Upper lobe of left lung (tissue), 4 donors: ENCODE measurements around the gene TRPV3.

Experiments used
- CTCF ChIP-seq, 6 experiments: fragments of 450-650 bp in 4 of 6; fragments of 200-600 bp in 2 of 6; sonication (generic) in 2 of 6; IDR thresholded peaks; one replicate each; pipeline ENCODE4 v1.5.1; 2016 to 2019; ENCODE audit warnings: antibody characterized with exemption in 6 of 6
- EP300 ChIP-seq, 4 donors: sonication (generic); formaldehyde crosslinking; IDR thresholded peaks; one replicate each; pipeline ENCODE4 v1.5.1; 2017; ENCODE audit warnings: antibody characterized with exemption in 4 of 4, control low read depth in 2 of 4
- POLR2A ChIP-seq, 4 donors: fragments of 450-650 bp; IDR thresholded peaks; one replicate each; pipeline ENCODE4 v1.5.1; 2016 to 2017; ENCODE audit warnings: antibody characterized with exemption in 4 of 4, mild to moderate bottlenecking in 2 of 4
- POLR2AphosphoS5 ChIP-seq, 2 donors: sonication (generic); formaldehyde crosslinking; IDR thresholded peaks; one replicate each; pipeline ENCODE4 v1.5.1; 2017; ENCODE audit warnings: antibody characterized with exemption in 2 of 2

- TF ChIP-seq CTCF (IDR thresholded peaks at IDR 0.05) (no peak), POLR2A (IDR thresholded peaks at IDR 0.05) (no peak), EP300 (IDR thresholded peaks at IDR 0.05) (no peak), POLR2AphosphoS5 (IDR thresholded peaks at IDR 0.05) (no peak)
Measured at GRCh38 chr17:3582915-3583314, 25.3 kb upstream of the TRPV3 start.
